Astrocyte (in vitro differentiated cells and primary cell): ENCODE data around the gene ADRA2B. TPM values are rescaled to one million over a fixed set of nuclear protein-coding genes. Genes with fewer than 3 reads are reported as not detected.

Experiments
- DNase-seq: peaks from one replicate; pipeline ENCODE4 v3.0.0-alpha.2; 2010; ENCODE audit warnings: low read depth
- FAIRE-seq: peaks from 2 replicates; lab custom pipeline; 2011; peaks lifted over from hg19 to GRCh38; lab: Jason Lieb, UNC
- H2AFZ ChIP-seq: 2 replicates; pipeline ENCODE4 v1.6.0; 2012; ENCODE audit warnings: low read depth, low read length, inconsistent platforms
- H3K27ac ChIP-seq: 2 replicates; pipeline ENCODE4 v1.5.1; 2011; ENCODE audit warnings: low read depth, low read length, inconsistent platforms
- H3K27me3 ChIP-seq: 2 replicates; pipeline ENCODE4 v1.6.0; 2011; ENCODE audit warnings: low read length, inconsistent platforms; ENCODE audit not compliant: insufficient read depth
- H3K36me3 ChIP-seq: 2 replicates; pipeline ENCODE4 v1.5.1; 2011; ENCODE audit warnings: low read length, inconsistent platforms; ENCODE audit not compliant: insufficient read depth
- H3K4me1 ChIP-seq: 2 replicates; pipeline ENCODE4 v1.5.1; 2011; ENCODE audit warnings: low read length, inconsistent platforms; ENCODE audit not compliant: insufficient read depth
- H3K4me2 ChIP-seq: 2 replicates; pipeline ENCODE4 v1.6.0; 2012; ENCODE audit warnings: low read length, inconsistent platforms
- H3K4me3 ChIP-seq: 2 replicates; pipeline ENCODE4 v1.5.1; 2011; ENCODE audit warnings: low read depth, mild to moderate bottlenecking, low read length, inconsistent platforms; ENCODE audit not compliant: insufficient read depth
- H3K79me2 ChIP-seq: 2 replicates; pipeline ENCODE4 v1.6.0; 2012; ENCODE audit warnings: mild to moderate bottlenecking, low read length, inconsistent platforms; ENCODE audit not compliant: insufficient read depth
- H3K9ac ChIP-seq: 2 replicates; pipeline ENCODE4 v1.6.0; 2012; ENCODE audit warnings: mild to moderate bottlenecking, low read length, inconsistent platforms
- H3K9me3 ChIP-seq: 2 replicates; pipeline ENCODE4 v1.5.1; 2012; ENCODE audit warnings: low read depth, mild to moderate bottlenecking, low read length, inconsistent platforms; ENCODE audit not compliant: insufficient read depth
- H4K20me1 ChIP-seq: 2 replicates; pipeline ENCODE4 v1.6.0; 2012; ENCODE audit warnings: low read length, inconsistent platforms; ENCODE audit not compliant: insufficient read depth
- H3K27ac Mint-ChIP-seq: one replicate; pipeline ENCODE4 v1.8.0; 2021; ENCODE audit warnings: mild to moderate bottlenecking, mixed read lengths; ENCODE audit not compliant: unreplicated experiment
- H3K27me3 Mint-ChIP-seq: one replicate; pipeline ENCODE4 v1.8.0; 2021; ENCODE audit warnings: low read depth, mixed read lengths; ENCODE audit not compliant: unreplicated experiment
- H3K36me3 Mint-ChIP-seq: one replicate; pipeline ENCODE4 v1.8.0; 2021; ENCODE audit warnings: low read depth, mixed read lengths; ENCODE audit not compliant: unreplicated experiment
- H3K4me1 Mint-ChIP-seq: one replicate; pipeline ENCODE4 v1.8.0; 2021; ENCODE audit warnings: low read depth, mixed read lengths; ENCODE audit not compliant: unreplicated experiment
- H3K4me3 Mint-ChIP-seq: one replicate; pipeline ENCODE4 v1.8.0; 2021; ENCODE audit warnings: mild to moderate bottlenecking, moderate library complexity, mixed read lengths; ENCODE audit not compliant: unreplicated experiment
- H3K9me3 Mint-ChIP-seq: one replicate; pipeline ENCODE4 v1.8.0; 2021; ENCODE audit warnings: mild to moderate bottlenecking, mixed read lengths; ENCODE audit not compliant: unreplicated experiment
- CTCF ChIP-seq: IDR thresholded peaks from 2 replicates; pipeline ENCODE4 v1.5.1; 2011; ENCODE audit warnings: low read depth, mild to moderate bottlenecking, inconsistent platforms, low read length, moderate library complexity; ENCODE audit not compliant: insufficient read depth
- EZH2 ChIP-seq: IDR thresholded peaks from 2 replicates; pipeline ENCODE4 v1.6.1; 2012; ENCODE audit warnings: mild to moderate bottlenecking, low read length, inconsistent platforms; ENCODE audit not compliant: insufficient read depth
- total RNA-seq: library from RNA; stranded (reverse); gene quantifications from 2 replicates; pipeline ENCODE4 v1.2.1, GENCODE V29; 2021

ADRA2B gene
- total RNA-seq, 1 donor from 2014 or later, result not detected

- FAIRE-seq, result no peak
- H3K4me1 Mint-ChIP-seq, result peaks cover 5% of the 10 kb centered on the region
- peaks cover 2% of the 10 kb centered on the region for H3K36me3 Mint-ChIP-seq
- peaks cover 29% of the 10 kb centered on the region for H3K27me3 Mint-ChIP-seq
- H3K79me2 ChIP-seq, result no peaks in the 10 kb centered on the region
- no peak overlapping the region for H3K27ac Mint-ChIP-seq
- DNase-seq, result no peak
- no peak overlapping the region for H3K4me2 ChIP-seq
- no peak overlapping the region for H3K4me3 Mint-ChIP-seq
- no peaks in the 10 kb centered on the region for H4K20me1 ChIP-seq
- no peak overlapping the region for H3K4me3 ChIP-seq
- peaks cover 13% of the 10 kb centered on the region for H3K9me3 ChIP-seq
- H3K27ac ChIP-seq, result no peak overlapping the region
- H3K9me3 Mint-ChIP-seq, result peaks cover 10% of the 10 kb centered on the region
- H2AFZ ChIP-seq, result no peak overlapping the region
- no peaks in the 10 kb centered on the region for H3K4me1 ChIP-seq
- H3K9ac ChIP-seq, result no peak overlapping the region
- H3K36me3 ChIP-seq, result no peaks in the 10 kb centered on the region
- TF ChIP-seq EZH2 (no peak), CTCF (no peak)
- peaks cover 2% of the 10 kb centered on the region for H3K27me3 ChIP-seq
Measured at GRCh38 chr2:96108151-96108540, 8.2 kb downstream of the ADRA2B start.

GRCh38 chr2:96107708-96108065, 8.7 kb downstream of the ADRA2B start:
- Histone ChIP-seq H3K4me1 (no peaks in the 10 kb centered on the region), H4K20me1 (no peaks in the 10 kb centered on the region), H3K27me3 (peaks cover 2% of the 10 kb centered on the region), H3K79me2 (no peaks in the 10 kb centered on the region), H2AFZ (no peak overlapping the region), H3K9me3 (peaks cover 13% of the 10 kb centered on the region), H3K4me2 (no peak overlapping the region), H3K27ac (no peak overlapping the region), H3K4me3 (no peak overlapping the region), H3K9ac (no peak overlapping the region), H3K36me3 (no peaks in the 10 kb centered on the region)
- TF ChIP-seq CTCF, result no peak
- no peak for TF ChIP-seq EZH2
- Mint-ChIP-seq H3K4me3 (no peak overlapping the region), H3K4me1 (peaks cover 5% of the 10 kb centered on the region), H3K36me3 (peaks cover 2% of the 10 kb centered on the region), H3K27me3 (peaks cover 25% of the 10 kb centered on the region), H3K27ac (no peak overlapping the region), H3K9me3 (peaks cover 10% of the 10 kb centered on the region)
- FAIRE-seq, result no peak
- no peak for DNase-seq

GRCh38 chr2:96106991-96107707, 9.2 kb downstream of the ADRA2B start:
- H2AFZ ChIP-seq, result no peak overlapping the region
- peaks cover 2% of the 10 kb centered on the region for H3K27me3 ChIP-seq
- H3K4me3 ChIP-seq, result no peak overlapping the region
- Mint-ChIP-seq H3K9me3 (peaks cover 10% of the 10 kb centered on the region), H3K27me3 (peaks cover 23% of the 10 kb centered on the region), H3K4me1 (peaks cover 5% of the 10 kb centered on the region), H3K36me3 (peaks cover 2% of the 10 kb centered on the region), H3K27ac (no peak overlapping the region), H3K4me3 (no peak overlapping the region)
- TF ChIP-seq EZH2 (no peak), CTCF (no peak)
- no peaks in the 10 kb centered on the region for H4K20me1 ChIP-seq
- H3K36me3 ChIP-seq, result no peaks in the 10 kb centered on the region
- H3K4me2 ChIP-seq, result no peak overlapping the region
- DNase-seq, result no peak
- FAIRE-seq, result no peak
- no peaks in the 10 kb centered on the region for H3K4me1 ChIP-seq
- H3K9me3 ChIP-seq, result peaks cover 13% of the 10 kb centered on the region
- H3K27ac ChIP-seq, result no peak overlapping the region
- no peaks in the 10 kb centered on the region for H3K79me2 ChIP-seq
- H3K9ac ChIP-seq, result no peak overlapping the region
